ENCODE results near the gene WDR83. TPM values are rescaled to one million over a fixed set of nuclear protein-coding genes. Genes with fewer than 3 reads are reported as not detected.
A peak's percentile ranks its signal among the peaks of the same experiment; 100 is the strongest.

WDR83 gene
- total RNA-seq, 1 donor from 2014 or later: 16.3 TPM

DNA sequence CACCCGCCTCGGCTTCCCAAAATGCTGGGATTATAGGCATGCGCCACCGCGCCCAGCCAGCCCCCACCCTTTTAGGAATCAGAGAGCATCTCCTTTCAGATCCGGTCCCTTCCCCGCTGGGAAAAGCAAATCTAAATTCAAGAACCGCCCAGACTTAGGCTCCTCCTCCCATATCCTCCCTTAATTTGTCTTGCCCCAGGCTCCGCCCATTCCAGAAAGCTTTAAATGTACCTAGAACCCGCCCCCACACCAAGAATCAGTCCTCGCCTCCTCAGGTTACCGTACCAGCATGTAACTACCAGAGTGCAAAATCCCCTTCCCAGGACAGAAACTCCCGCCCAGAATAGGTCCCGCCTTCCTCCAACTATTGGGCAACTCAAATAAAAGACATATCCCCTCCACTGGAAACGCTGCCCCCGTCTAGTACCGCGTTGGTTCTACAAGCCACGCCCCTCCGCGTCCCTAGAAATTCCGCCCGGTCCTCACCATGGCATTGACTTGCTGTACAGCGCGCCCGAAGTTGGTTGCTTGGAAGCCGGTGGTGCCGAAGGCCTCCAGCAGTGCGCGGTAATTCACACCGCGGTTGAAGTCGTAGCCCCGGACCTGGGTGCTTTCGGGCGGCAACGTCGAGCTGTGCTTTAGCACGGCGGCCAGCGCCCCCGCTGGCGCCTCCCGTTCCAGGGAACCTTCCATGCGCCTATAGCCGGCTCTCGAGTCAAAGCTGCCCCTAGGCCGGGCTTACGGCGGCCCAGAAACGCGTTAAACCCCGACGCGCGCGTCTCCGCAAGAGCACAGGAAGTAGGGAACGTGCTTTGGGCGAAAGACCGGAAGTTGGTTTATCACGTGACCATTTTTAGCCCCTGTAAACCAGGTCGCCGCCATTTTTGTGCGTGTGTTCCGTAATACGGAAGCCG lies 14.7 kb downstream of the WDR83 start, which contains the start of gene DHPS:
TSS of gene DHPS (minus strand) at position 807 of the 914 bp plus-strand sequence. CDS start at position 693, 114 bp downstream.
- peaks cover 3% of the 10 kb centered on the region for H3K36me3 Mint-ChIP-seq (ENCODE audit: unreplicated experiment)
- peak; percentile 83 for DNase-seq
- peaks cover 6% of the 10 kb centered on the region for H3K9me3 Mint-ChIP-seq (ENCODE audit: unreplicated experiment)
- TF ChIP-seq, protein P1, sequence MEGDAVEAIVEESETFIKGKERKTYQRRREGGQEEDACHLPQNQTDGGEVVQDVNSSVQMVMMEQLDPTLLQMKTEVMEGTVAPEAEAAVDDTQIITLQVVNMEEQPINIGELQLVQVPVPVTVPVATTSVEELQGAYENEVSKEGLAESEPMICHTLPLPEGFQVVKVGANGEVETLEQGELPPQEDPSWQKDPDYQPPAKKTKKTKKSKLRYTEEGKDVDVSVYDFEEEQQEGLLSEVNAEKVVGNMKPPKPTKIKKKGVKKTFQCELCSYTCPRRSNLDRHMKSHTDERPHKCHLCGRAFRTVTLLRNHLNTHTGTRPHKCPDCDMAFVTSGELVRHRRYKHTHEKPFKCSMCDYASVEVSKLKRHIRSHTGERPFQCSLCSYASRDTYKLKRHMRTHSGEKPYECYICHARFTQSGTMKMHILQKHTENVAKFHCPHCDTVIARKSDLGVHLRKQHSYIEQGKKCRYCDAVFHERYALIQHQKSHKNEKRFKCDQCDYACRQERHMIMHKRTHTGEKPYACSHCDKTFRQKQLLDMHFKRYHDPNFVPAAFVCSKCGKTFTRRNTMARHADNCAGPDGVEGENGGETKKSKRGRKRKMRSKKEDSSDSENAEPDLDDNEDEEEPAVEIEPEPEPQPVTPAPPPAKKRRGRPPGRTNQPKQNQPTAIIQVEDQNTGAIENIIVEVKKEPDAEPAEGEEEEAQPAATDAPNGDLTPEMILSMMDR (IDR thresholded peaks at IDR 0.05; ENCODE audit: partially characterized antibody, unreplicated experiment): no peak
- no peaks in the 10 kb centered on the region for H3K4me1 Mint-ChIP-seq (ENCODE audit: low read depth, unreplicated experiment)
- H3K4me3 Mint-ChIP-seq (ENCODE audit: unreplicated experiment): peak within 1 kb of the TSS; percentile 94
- H3K27me3 Mint-ChIP-seq (ENCODE audit: unreplicated experiment): peaks cover 13% of the 10 kb centered on the region
- peak within 1 kb of the TSS; percentile 64 for H3K27ac Mint-ChIP-seq (ENCODE audit: unreplicated experiment)

DNA sequence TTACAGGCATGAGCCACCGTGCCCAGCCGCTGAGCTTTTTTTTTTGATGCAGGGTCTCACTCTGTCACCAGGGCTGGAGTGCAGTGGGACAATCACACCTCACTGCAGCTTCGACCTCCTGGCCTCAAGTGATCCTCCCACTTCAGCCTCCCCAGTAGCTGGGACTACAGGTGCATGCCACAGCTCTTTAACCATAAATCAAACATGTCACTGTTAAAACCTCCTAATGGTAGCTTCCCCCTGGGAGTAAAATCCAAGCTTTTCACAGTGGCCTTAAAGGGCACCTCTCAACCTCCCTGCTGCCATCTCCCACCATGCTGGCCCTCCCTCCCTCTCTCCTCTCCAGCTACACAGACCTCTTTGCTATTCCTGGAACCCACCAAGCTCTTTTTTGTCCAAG lies 19.2 kb downstream of the WDR83 start:
- Mint-ChIP-seq H3K9me3 (ENCODE audit: unreplicated experiment) (peaks cover 6% of the 10 kb centered on the region), H3K27me3 (ENCODE audit: unreplicated experiment) (peaks cover 10% of the 10 kb centered on the region), H3K36me3 (ENCODE audit: unreplicated experiment) (peaks cover 4% of the 10 kb centered on the region), H3K4me3 (ENCODE audit: unreplicated experiment) (peak overlapping the region; percentile 40), H3K4me1 (ENCODE audit: low read depth, unreplicated experiment) (peaks cover 1% of the 10 kb centered on the region), H3K27ac (ENCODE audit: unreplicated experiment) (no peak overlapping the region)
- DNase-seq: no peak
- TF ChIP-seq, protein P1 (IDR thresholded peaks at IDR 0.05; ENCODE audit: partially characterized antibody, unreplicated experiment): no peak

DNA sequence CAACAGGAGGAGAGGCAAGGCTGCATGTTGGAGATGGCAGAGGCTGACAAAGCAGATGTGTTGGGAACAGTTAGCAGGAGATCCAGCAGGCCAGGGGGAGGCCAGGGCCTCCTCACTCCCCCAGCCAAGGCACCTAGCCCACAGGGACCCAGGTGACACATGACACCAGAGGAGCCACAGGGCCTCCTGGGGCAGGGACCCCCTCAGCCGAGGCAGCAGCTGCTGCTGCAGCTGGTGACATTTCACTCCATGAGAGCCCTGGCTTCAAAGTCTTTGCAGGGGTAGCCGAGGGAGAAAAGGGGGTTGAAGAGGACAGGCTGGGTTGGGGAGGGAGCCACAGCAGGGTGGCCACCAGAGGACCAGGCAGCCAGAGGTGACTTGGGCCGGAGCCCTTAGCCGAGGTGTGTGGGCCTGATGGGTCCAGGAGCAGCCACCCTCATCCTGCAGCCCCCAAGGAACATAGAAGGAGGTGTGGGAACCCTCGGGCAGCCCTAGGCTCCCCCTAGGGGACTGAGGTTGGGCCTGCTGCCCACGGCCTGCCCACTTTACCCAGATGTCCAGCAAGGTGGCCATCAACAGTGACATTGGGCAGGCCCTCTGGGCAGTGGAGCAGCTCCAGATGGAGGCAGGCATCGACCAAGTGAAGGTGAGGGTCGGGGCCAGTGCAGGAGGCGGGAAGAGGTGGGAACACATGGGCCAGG lies 21.0 kb downstream of the WDR83 start, which contains the start of gene GNG14:
TSS of gene GNG14 (plus strand) at position 503 of the 701 bp plus-strand sequence. CDS start at position 554, 51 bp downstream.
- H3K4me1 Mint-ChIP-seq (ENCODE audit: low read depth, unreplicated experiment): peaks cover 1% of the 10 kb centered on the region
- TF ChIP-seq, protein P1 (IDR thresholded peaks at IDR 0.05; ENCODE audit: partially characterized antibody, unreplicated experiment): no peak
- peaks cover 6% of the 10 kb centered on the region for H3K27me3 Mint-ChIP-seq (ENCODE audit: unreplicated experiment)
- H3K9me3 Mint-ChIP-seq (ENCODE audit: unreplicated experiment): peaks cover 4% of the 10 kb centered on the region
- peaks cover 4% of the 10 kb centered on the region for H3K36me3 Mint-ChIP-seq (ENCODE audit: unreplicated experiment)
- no peak within 1 kb of the TSS for H3K27ac Mint-ChIP-seq (ENCODE audit: unreplicated experiment)
- no peak for DNase-seq
- peak within 1 kb of the TSS; percentile 42 for H3K4me3 Mint-ChIP-seq (ENCODE audit: unreplicated experiment)

DNA sequence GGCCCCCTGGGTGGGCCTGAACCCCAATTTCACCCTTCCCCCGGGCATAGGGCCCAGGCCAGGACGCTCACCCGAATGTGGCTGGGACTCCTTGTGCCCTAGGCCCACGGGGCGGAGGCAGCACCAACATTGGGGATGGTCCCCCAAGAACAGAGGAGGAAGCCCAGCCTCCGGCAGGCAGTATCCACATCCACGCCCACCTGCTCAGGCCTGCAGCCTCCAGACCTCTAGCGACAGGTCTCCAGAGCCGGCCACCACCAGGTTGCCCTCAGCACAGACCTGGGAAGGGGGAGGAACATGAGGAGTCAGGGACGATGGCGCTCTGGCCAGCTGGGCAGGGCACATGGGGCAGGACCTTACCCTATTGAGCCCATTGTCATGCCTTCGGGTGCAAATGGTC lies 22.4 kb downstream of the WDR83 start:
- TF ChIP-seq, protein P1 (IDR thresholded peaks at IDR 0.05; ENCODE audit: partially characterized antibody, unreplicated experiment): no peak
- Mint-ChIP-seq H3K4me3 (ENCODE audit: unreplicated experiment) (no peak overlapping the region), H3K4me1 (ENCODE audit: low read depth, unreplicated experiment) (peaks cover 1% of the 10 kb centered on the region), H3K27ac (ENCODE audit: unreplicated experiment) (no peak overlapping the region), H3K27me3 (ENCODE audit: unreplicated experiment) (peaks cover 4% of the 10 kb centered on the region), H3K36me3 (ENCODE audit: unreplicated experiment) (peaks cover 4% of the 10 kb centered on the region), H3K9me3 (ENCODE audit: unreplicated experiment) (peaks cover 4% of the 10 kb centered on the region)
- no peak for DNase-seq

Data from glutamatergic neuron (in vitro differentiated cells).